ENCODE results near the gene PARD6B.
"Not testable (repeated sequence)": the region's sequence is repeated elsewhere in the genome, so short reads cannot be mapped to it uniquely, and the experiment has no call there.

PARD6B gene

DNA sequence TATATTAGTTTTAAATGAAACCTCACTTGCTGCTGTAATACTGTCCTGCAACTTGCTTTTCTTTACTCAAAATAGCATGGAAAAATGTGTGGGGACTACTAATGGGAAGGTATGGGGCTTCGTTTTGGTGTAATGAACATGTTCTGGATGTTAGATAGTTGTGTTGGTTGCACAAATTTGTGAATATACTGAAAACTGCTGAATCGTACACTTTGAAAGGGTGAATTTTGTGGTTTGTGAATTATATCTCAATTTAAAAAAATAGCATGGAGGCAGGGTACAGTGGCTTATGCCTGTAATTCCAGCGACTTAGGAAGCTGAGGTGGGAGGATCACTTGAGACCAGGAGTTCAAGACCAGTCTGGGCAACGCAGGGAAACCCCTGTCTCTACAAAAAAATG, 65.8 kb downstream of the PARD6B start:
- DNase-seq (ENCODE audit: low read depth in 1 of 2, low spot score in 1 of 2), result no peak

DNA sequence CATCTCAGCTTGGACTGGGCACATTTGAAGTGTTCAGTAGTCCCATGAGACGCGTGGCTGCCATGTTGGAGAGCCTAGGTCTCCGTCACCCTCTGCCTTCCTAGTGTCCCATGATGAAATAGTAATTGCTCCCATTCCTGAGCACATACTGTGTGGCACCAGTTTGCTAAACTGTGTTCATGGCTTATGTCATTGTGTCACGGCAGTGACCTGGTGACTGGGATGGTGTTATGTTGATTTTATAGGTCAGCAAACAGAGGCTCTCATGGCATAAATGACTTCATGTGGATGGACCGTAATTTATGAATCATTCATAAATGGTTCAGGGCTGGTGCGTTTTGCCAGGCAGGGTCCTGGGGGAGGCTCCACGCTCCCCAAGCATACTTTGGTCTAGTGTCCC, 67.3 kb downstream of the PARD6B start:
- DNase-seq (ENCODE audit: low read depth in 1 of 2, low spot score in 1 of 2), result no peak

DNA sequence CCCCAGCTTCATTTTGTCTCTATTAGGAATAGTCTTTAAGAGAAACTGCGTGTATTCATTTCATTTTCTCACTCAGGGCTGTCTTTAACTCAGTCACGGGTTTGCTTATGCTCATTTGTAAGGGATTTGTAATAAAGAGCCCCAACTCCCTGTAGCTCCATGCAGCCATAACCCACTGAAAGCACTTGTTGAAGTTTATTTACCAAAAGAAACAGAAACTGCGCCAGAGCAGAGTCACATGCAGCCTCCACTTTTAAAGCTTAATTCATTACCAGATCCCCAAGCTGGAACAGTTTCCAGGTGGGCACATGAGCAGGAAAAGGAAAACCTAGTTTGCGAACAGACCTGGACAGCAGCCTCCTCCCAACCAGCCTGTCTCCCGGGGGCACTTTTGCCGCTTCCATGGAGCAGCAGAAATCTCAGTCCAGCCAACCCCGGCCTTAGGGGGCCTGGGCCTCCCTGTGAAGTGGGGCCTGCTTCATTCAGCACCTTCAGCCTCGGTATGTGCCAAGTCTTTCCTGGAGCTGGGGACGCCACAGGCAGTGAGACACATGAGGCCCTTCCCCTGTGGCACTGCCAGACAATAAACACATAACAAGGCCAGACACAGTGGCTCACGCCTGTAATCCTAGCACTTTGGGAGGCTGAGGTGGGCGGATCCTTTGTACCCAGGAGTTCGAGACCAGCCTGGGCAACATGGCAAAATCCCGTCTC, 68.0 kb downstream of the PARD6B start:
- DNase-seq (ENCODE audit: low read depth in 1 of 2, low spot score in 1 of 2), result no peak

DNA sequence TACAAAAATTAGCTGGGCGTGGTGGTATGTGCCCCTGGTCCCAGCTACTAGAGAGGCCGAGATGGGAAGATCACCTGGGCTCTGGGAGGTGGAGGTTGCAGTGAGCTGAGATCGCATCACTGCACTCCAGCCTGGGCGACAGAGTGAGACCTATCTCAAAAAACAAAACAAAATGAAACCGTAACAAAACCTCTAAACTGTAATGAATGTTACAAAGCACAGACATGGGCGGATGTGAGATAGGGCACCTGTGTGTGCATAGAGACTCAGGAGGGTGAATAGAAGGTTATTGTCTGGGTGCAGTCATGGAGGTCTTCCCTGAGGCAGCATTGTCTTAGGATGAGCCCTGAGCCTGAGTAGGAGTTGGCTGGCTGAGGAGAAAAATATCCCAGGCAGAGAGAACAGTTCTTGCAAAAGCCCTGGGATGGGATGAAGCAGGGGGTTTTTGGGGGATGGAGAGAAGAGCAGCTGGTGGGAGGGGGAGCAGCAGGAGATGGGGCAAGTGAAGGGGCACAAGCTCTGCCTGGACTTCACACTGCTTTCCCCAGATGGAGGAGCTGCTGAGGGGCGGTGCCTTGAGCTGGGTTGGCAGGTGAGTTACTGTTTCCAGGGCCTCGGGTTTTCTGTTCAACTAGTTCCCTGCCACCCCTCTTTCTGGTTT, 68.6 kb downstream of the PARD6B start:
- DNase-seq (ENCODE audit: low read depth in 1 of 2, low spot score in 1 of 2), result no peak

DNA sequence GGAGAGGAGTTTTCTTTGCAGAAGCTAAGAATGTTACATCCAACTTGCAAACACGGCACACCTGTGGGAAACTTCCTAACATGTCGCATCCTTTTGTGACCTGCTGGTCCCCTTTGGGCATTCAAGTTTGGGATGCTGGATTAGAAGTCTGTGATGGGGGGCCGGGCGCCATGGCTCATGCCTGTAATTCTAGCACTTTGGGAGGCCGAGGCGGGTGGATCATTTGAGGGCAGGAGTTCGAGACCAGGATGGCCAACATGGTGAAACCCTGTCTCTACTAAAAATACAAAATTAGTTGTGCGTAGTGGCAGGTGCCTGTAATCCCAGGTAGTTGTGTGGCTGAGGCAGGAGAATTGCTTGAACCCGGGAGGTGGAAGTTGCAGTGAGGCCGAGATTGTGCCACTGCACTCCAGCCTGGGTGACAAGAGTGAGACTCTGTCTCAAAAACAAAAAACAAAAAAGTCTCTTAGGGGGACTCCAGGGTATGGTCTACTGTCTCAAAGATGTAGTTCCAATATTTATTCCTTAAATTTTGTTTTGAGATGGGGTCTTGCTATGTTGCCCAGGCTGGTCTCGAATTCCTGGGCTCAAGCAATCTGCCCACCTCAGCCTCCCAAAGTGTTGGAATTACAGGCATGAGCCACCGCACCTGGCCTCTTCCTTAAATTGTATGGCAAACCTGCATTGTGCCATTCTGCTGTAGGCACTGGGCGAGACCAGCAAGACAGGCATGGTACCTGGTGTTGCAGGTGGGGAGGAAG, 69.8 kb downstream of the PARD6B start:
- not testable (repeated sequence) for DNase-seq (ENCODE audit: low read depth in 1 of 2, low spot score in 1 of 2)

DNA sequence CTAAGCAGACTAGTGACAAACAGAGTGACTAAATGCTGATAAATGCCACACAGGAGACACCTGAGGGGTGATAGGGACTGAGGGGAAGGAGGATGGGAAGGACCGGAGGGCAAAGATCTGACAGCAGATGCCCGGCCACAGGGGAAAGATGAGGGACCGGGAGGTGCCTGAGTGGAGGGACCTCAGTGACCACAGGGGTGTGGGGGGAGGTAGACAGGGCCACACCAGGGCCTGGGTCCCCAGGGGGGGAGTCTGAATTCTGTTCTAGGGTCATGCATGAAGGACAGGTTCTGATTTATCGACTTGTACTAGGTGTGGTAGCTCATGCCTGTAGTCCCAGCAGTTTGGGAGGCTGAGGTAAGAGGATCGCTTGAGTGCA, 70.4 kb downstream of the PARD6B start:
- DNase-seq (ENCODE audit: low read depth in 1 of 2, low spot score in 1 of 2), result no peak

DNA sequence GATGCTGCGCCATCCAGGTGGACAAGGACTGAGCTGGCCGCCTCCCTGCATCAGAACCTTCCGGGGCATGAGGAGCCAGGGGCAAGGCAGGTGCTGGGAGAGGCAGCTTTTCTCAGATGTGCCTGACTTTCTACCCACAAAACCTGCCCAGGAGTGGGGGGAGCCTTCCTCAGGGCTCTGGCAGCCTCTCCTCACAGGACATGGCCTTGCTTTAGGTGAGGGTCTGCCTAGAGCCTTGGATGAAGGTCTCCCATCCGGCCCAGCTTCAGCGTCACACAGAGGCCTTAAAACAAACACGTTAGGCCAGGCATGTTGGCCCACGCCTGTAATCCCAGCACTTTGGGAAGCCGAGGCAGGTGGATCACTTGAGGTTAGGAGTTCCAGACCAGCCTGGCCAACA, 70.9 kb downstream of the PARD6B start:
- no peak for DNase-seq (ENCODE audit: low read depth in 1 of 2, low spot score in 1 of 2)

DNA sequence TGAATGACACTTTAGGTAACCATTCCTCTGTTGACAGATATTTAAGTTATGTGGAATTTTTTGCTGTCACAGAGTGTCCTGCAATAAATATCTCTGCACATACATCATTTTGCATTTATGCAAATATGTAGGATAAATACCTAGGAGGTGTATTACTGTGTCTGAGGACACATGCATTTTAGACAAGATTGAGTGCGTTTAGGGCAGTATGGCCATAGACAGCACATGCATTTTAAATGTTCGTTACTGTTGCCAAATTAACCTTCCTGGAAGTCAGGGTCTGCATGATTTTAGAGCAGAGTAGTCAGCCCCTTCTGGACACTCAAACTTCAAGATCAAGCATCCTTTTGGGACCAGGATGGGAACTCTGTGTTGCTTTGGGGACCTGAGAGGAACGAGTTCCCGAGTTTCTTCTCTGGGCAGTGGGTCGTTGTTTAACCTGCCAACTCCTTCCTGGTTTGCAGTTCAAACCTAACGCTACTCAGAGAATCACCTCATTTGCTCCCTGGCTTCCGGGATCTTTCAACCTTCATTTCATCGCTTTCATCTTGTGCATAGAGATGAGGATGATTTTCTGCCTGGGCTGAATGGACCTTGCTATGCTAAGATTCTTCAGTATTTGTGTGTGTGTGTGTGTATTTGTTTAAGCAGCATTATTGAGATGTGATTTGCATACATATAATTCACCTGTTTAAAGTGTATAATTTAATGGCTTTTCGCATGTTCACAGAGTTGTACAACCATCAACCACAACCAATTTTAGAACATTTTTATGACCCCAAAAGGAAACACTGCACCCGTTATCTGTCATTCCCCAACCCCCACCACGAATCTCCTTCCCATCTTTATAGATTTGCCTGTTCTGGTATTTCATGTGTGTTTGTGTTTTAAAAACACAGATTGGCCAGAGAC, 73.3 kb downstream of the PARD6B start:
- no peak for DNase-seq (ENCODE audit: low read depth in 1 of 2, low spot score in 1 of 2)

DNA sequence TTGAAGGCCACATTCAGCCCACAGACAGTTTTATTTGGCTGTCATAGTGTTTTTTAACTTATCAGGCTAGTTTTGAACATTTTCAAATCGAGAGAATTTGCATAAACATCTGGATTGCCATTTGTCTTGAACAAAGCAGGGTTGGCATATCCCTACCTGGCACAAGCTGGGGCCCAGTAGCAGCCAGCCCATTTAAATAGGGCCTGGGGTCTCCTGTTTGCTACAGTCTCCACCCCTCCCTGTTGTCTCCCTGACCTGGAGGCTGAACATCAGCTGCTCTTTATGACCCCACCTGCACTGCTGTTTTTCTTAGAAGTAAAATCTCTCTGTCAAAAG, 73.9 kb downstream of the PARD6B start:
- no peak for DNase-seq (ENCODE audit: low read depth in 1 of 2, low spot score in 1 of 2)

DNA sequence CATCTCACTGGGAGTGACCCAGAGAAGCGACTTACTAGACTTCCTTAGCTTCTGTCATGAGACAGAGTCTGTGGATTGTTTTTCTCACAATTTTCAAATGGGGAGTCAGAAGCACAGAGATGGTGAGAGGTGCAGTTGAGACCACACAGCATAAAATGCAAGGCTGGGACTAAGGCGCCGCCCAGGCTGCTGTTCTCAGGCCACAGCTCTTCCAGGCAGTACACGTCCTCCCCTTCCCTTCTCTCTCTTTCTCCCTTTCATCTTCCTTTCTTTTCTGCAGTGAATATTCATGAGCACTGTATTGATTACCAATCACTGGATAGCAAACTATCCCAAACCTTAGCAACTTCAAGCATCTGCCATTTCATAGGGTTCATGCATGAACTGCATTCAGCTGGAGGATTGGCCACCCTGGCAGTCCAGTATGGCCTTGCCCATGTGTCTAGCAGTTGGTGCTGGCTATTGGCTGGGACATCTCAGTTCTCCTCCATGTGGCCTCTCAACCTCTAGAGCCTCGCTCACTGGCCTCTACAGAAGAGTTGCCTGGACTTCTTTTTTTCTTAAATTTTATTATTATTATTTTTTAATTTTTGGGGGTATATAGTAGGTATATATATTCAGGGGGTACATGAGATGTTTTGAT, 74.9 kb downstream of the PARD6B start:
- no peak for DNase-seq (ENCODE audit: low read depth in 1 of 2, low spot score in 1 of 2)
